HEK293T (cell line): ENCODE measurements around the gene FBLN2.

ENCODE experiments used
- ARNT ChIP-seq: fragments of 450-650 bp; IDR thresholded peaks from 2 replicates; pipeline ENCODE4 v1.6.1; 2017; ENCODE audit warnings: mild to moderate bottlenecking
- BHLHE40 ChIP-seq: fragments of 450-650 bp; IDR thresholded peaks from 2 replicates; pipeline ENCODE4 v1.6.1; 2016; ENCODE audit warnings: mild to moderate bottlenecking, moderate library complexity, borderline replicate concordance
- FOXA1 ChIP-seq: fragments of 450-650 bp; IDR thresholded peaks from 2 replicates; pipeline ENCODE4 v1.6.1; 2016; ENCODE audit warnings: mild to moderate bottlenecking
- FOXK2 ChIP-seq: fragments of 450-650 bp; IDR thresholded peaks from 2 replicates; pipeline ENCODE4 v1.6.1; 2016; ENCODE audit warnings: mild to moderate bottlenecking
- FOXM1 ChIP-seq: fragments of 450-650 bp; IDR thresholded peaks from 2 replicates; pipeline ENCODE4 v1.6.1; 2017; ENCODE audit warnings: mild to moderate bottlenecking, borderline replicate concordance
- L3MBTL2 ChIP-seq: fragments of 450-650 bp; conservative IDR thresholded peaks from 2 replicates; pipeline ENCODE4 v1.6.1; 2016; ENCODE audit warnings: mild to moderate bottlenecking
- LEF1 ChIP-seq: fragments of 450-650 bp; IDR thresholded peaks from 2 replicates; pipeline ENCODE4 v1.6.1; 2017; ENCODE audit warnings: mild to moderate bottlenecking, borderline replicate concordance
- NFRKB ChIP-seq: fragments of 450-650 bp; IDR thresholded peaks from 2 replicates; pipeline ENCODE4 v1.6.1; 2016; ENCODE audit warnings: mild to moderate bottlenecking, moderate library complexity
- SP1 ChIP-seq: fragments of 450-650 bp; IDR thresholded peaks from 2 replicates; pipeline ENCODE4 v1.6.1; 2017
- SUZ12 ChIP-seq: fragments of 450-650 bp; IDR thresholded peaks from 2 replicates; pipeline ENCODE4 v1.6.1; 2016; ENCODE audit warnings: mild to moderate bottlenecking

DNA sequence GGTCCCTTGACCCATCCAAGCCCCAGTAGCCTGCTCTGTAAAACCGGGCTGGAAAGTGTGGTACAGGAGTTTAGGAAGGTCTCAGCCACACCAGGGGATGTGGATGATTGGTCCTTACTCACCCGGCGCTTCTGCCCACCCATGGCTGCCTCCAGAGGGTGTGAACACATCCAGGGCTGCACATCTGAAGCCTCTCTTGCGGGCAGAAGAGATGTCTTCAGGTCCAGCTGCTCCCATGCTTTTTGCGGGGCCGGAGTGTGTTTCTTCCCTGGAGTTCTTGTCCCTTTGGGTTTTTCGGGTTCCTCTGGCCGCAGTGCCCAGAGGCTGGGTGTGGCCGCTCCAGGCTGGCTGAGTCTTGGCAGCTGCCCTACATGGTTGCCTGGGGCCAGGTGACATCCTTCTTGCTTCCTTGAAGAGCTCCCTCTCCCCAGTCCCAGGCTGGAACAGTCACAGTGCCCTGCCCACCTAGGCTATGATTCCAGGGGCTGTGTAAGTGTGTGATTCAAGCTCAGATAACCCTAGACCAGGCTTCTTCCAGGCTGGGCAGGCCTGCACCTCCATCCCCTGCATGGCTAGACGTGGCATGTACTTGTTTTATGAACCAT, 34.9 kb upstream of the FBLN2 start:
- no peak for TF ChIP-seq L3MBTL2
- TF ChIP-seq ARNT = no peak
- TF ChIP-seq SUZ12 = no peak
- no peak for TF ChIP-seq SP1
- TF ChIP-seq FOXM1 = no peak
- no peak for TF ChIP-seq FOXK2
- TF ChIP-seq LEF1 = no peak
- no peak for TF ChIP-seq NFRKB
- TF ChIP-seq BHLHE40 = no peak
- TF ChIP-seq FOXA1 = no peak
